Measurements from ENCODE around the gene LIMS1. TPM values are rescaled to one million over a fixed set of nuclear protein-coding genes. Genes with fewer than 3 reads are reported as not detected.

LIMS1 gene
- total and polyA plus RNA-seq, 2 of the 13 experiments (the other 11 are each of a cell fraction or from before 2014, with no cell fraction given) = 38.3 to 49.6 TPM

DNA sequence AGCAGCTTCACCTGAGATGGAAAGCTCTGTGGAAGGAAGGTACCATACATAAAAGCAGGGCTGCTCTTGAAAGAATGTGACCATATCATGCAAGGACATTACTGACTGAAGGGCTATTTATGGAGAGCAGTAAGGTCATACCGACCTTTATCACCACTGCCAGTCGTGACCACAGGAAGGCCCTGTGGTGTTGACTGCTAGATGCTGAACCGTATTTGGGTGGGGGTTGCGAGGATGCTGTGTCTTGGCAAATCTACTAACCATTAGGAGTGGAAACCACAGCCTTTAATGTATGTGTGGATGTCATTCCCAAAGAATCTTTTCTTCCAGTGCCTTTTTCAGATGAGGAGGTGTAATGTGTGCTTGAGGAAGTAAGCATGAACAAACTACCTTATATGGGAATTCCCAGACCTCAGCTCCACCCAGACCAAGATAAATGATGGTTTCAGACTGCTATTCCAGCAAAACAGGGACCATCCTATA is 60.8 kb downstream of the LIMS1 start:
- H3K27ac ChIP-seq (ENCODE audit: extremely low read length, insufficient read depth, low read length) = no peak overlapping the region
- no peak for FAIRE-seq
- no peak overlapping the region for H3K9ac ChIP-seq (ENCODE audit: insufficient read depth, low read depth, low read length)
- TF ChIP-seq KLF13 (CRISPR knock-in tag; IDR thresholded peaks at IDR 0.05) (no peak), SRF (IDR thresholded peaks at IDR 0.05; ENCODE audit: low read depth, low read length) (peak; percentile 80), ZNF121 (CRISPR knock-in tag; IDR thresholded peaks at IDR 0.05) (no peak), ZFY (CRISPR knock-in tag; IDR thresholded peaks at IDR 0.05) (no peak), TEAD3 (CRISPR knock-in tag; optimal IDR thresholded peaks at IDR 0.05; ENCODE audit: borderline replicate concordance) (peak; percentile 22), DNMT3B (CRISPR knock-in tag; conservative IDR thresholded peaks at IDR 0.05) (no peak), HDAC2 (CRISPR knock-in tag; IDR thresholded peaks at IDR 0.05) (no peak), ZSCAN20 (CRISPR knock-in tag; IDR thresholded peaks at IDR 0.05; ENCODE audit: borderline replicate concordance) (no peak), GTF2F1 (IDR thresholded peaks at IDR 0.05; ENCODE audit: low read length) (no peak), NCOA2 (CRISPR knock-in tag; IDR thresholded peaks at IDR 0.05) (no peak), ZSCAN22 (CRISPR knock-in tag; IDR thresholded peaks at IDR 0.05) (no peak), HCFC1 (IDR thresholded peaks at IDR 0.05; ENCODE audit: low read depth, low read length) (no peak), RORA (CRISPR knock-in tag; IDR thresholded peaks at IDR 0.05) (no peak), ZSCAN30 (CRISPR knock-in tag; IDR thresholded peaks at IDR 0.05) (no peak), MAF1 (CRISPR knock-in tag; IDR thresholded peaks at IDR 0.05; ENCODE audit: borderline replicate concordance) (no peak), ELF4 (CRISPR knock-in tag; IDR thresholded peaks at IDR 0.05; ENCODE audit: borderline replicate concordance) (no peak), ZSCAN21 (CRISPR knock-in tag; IDR thresholded peaks at IDR 0.05; ENCODE audit: borderline replicate concordance) (no peak), ZFP36 (IDR thresholded peaks at IDR 0.05; ENCODE audit: borderline replicate concordance, low read depth, low read length, partially characterized antibody) (no peak), SNAI1 (CRISPR knock-in tag; IDR thresholded peaks at IDR 0.05; ENCODE audit: borderline replicate concordance) (no peak), RBM39 (IDR thresholded peaks at IDR 0.05; ENCODE audit: low read depth, low read length, poor library complexity, severe bottlenecking) (no peak)
- TF ChIP-seq, protein P1, sequence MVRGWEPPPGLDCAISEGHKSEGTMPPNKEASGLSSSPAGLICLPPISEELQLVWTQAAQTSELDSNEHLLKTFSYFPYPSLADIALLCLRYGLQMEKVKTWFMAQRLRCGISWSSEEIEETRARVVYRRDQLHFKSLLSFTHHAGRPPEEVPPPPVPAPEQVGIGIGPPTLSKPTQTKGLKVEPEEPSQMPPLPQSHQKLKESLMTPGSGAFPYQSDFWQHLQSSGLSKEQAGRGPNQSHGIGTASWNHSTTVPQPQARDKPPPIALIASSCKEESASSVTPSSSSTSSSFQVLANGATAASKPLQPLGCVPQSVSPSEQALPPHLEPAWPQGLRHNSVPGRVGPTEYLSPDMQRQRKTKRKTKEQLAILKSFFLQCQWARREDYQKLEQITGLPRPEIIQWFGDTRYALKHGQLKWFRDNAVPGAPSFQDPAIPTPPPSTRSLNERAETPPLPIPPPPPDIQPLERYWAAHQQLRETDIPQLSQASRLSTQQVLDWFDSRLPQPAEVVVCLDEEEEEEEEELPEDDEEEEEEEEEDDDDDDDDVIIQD (CRISPR knock-in tag; IDR thresholded peaks at IDR 0.05; ENCODE audit: low read depth) = peak; percentile 67; the same call in 1 of the 2 replicates
- TF ChIP-seq, protein P2, sequence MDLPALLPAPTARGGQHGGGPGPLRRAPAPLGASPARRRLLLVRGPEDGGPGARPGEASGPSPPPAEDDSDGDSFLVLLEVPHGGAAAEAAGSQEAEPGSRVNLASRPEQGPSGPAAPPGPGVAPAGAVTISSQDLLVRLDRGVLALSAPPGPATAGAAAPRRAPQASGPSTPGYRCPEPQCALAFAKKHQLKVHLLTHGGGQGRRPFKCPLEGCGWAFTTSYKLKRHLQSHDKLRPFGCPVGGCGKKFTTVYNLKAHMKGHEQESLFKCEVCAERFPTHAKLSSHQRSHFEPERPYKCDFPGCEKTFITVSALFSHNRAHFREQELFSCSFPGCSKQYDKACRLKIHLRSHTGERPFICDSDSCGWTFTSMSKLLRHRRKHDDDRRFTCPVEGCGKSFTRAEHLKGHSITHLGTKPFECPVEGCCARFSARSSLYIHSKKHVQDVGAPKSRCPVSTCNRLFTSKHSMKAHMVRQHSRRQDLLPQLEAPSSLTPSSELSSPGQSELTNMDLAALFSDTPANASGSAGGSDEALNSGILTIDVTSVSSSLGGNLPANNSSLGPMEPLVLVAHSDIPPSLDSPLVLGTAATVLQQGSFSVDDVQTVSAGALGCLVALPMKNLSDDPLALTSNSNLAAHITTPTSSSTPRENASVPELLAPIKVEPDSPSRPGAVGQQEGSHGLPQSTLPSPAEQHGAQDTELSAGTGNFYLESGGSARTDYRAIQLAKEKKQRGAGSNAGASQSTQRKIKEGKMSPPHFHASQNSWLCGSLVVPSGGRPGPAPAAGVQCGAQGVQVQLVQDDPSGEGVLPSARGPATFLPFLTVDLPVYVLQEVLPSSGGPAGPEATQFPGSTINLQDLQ (CRISPR knock-in tag; IDR thresholded peaks at IDR 0.05) = no peak
- TF ChIP-seq, protein P3, sequence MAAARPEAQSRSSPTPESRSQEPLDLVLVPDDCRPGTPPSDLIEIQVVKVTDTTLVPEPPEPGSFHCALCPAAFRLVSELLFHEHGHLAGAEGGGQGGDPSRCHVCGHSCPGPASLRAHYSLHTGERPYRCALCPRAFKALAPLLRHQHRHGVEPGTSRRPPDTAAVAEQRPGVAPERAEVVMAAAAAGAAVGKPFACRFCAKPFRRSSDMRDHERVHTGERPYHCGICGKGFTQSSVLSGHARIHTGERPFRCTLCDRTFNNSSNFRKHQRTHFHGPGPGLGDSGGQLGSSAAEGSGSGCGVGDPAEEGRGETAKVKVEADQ (CRISPR knock-in tag; IDR thresholded peaks at IDR 0.05; ENCODE audit: borderline replicate concordance) = no peak
- ChIA-PET CTCF (ENCODE audit: low intra/inter-chr PET ratio, low total read pairs) (no interaction called here), POLR2A (no interaction called here)
- no peaks in the 10 kb centered on the region for H3K9me3 ChIP-seq (ENCODE audit: low read length)
- H4K20me1 ChIP-seq (ENCODE audit: insufficient read depth, low read length) = no peaks in the 10 kb centered on the region
- DNase-seq (ENCODE audit: low spot score) = peak; percentile 64
- BruUV-seq (replicated peaks) = no TSS peak
- intact Hi-C loops (cut with micrococcal nuclease; ENCODE audit: unreplicated experiment) (no loop called here), in situ Hi-C loops (cut with HindIII; ENCODE audit: extremely low pct_ligation_motif_present, low pct_unique_long_range_greater_than_20kb) (loop anchor here (25.0 kb wide), 1 partner anchor 383 kb away; no protein-coding TSS in a partner anchor)
- no peak overlapping the region for H3K4me3 ChIP-seq (replicated peaks in 1 of 3; ENCODE audit: insufficient read depth in 1 of 3, low read depth in 2 of 3, low read length in 3 of 3)
- no peaks in the 10 kb centered on the region for H3K27me3 ChIP-seq (ENCODE audit: control insufficient read depth in 1 of 2, insufficient read depth in 2 of 2, low read length in 2 of 2)
- 94% methylated on average over 4 of the region's 4 CpGs for WGBS (ENCODE audit: low lambda C conversion rate)
- H3K4me1 ChIP-seq (ENCODE audit: insufficient read depth, low read length) = peaks cover 43% of the 10 kb centered on the region
- H2AFZ ChIP-seq (ENCODE audit: low read length) = no peak overlapping the region
- H3K4me2 ChIP-seq (ENCODE audit: low read depth, low read length) = no peak overlapping the region
- peak; percentile 67 for ATAC-seq
- peaks cover 49% of the 10 kb centered on the region for H3K79me2 ChIP-seq (ENCODE audit: insufficient read depth, low read length)
- no peaks in the 10 kb centered on the region for H3K36me3 ChIP-seq (replicated peaks in 1 of 2; ENCODE audit: control insufficient read depth in 1 of 2, insufficient read depth in 2 of 2, low read length in 2 of 2)
